ENCODE data around the gene C17orf58. TPM values are rescaled to one million over a fixed set of nuclear protein-coding genes. Genes with fewer than 3 reads are reported as not detected.

Gene C17orf58
- total RNA-seq, 2 experiments from 2014 or later: 21.0 to 21.7 TPM

- Mint-ChIP-seq H3K27ac (peak overlapping the region; percentile 78), H3K27me3 (no peaks in the 10 kb centered on the region), H3K4me3 (no peak overlapping the region), H3K4me1 (ENCODE audit: low read depth) (peaks cover 10% of the 10 kb centered on the region), H3K9me3 (no peaks in the 10 kb centered on the region), H3K36me3 (ENCODE audit: low read depth) (peaks cover 12% of the 10 kb centered on the region)
- DNase-seq (no peak), ATAC-seq (no peak)
- no peak for TF ChIP-seq CTCF (IDR thresholded peaks at IDR 0.05)
- CTCF ChIA-PET: interaction anchor here (0.7 to 2.1 kb wide), 10 partner anchors 8 to 241 kb away, joined by 3 to 8 read pairs (median 4); no protein-coding TSS in a partner anchor
- POLR2A ChIA-PET: interaction anchor here (1.4 kb wide), 1 partner anchor 17 kb away, joined by 3 read pairs; no protein-coding TSS in a partner anchor
- intact Hi-C loops (cut with micrococcal nuclease): no loop called here
These were observed 36.8 kb downstream of the C17orf58 start for GRCh38 chr17:67959510-67959909.

- intact Hi-C loops (cut with micrococcal nuclease): no loop called here
- DNase-seq (no peak), ATAC-seq (no peak)
- no peaks in the 10 kb centered on the region for H3K27me3 Mint-ChIP-seq
- no peaks in the 10 kb centered on the region for H3K9me3 Mint-ChIP-seq
- H3K4me1 Mint-ChIP-seq (ENCODE audit: low read depth): no peaks in the 10 kb centered on the region
- CTCF ChIA-PET: no interaction called here
- H3K36me3 Mint-ChIP-seq (ENCODE audit: low read depth): peaks cover 16% of the 10 kb centered on the region
- TF ChIP-seq CTCF (IDR thresholded peaks at IDR 0.05): no peak
- H3K27ac Mint-ChIP-seq: no peak overlapping the region
- no peak overlapping the region for H3K4me3 Mint-ChIP-seq
- POLR2A ChIA-PET: no interaction called here
These were observed 45.3 kb downstream of the C17orf58 start for GRCh38 chr17:67950945-67951344.

GRCh38 chr17:67947325-67947813, 48.9 kb downstream of the C17orf58 start:
- Mint-ChIP-seq H3K9me3 (no peaks in the 10 kb centered on the region), H3K27me3 (no peaks in the 10 kb centered on the region), H3K27ac (no peak overlapping the region), H3K4me1 (ENCODE audit: low read depth) (no peaks in the 10 kb centered on the region), H3K4me3 (no peak overlapping the region), H3K36me3 (ENCODE audit: low read depth) (peaks cover 31% of the 10 kb centered on the region)
- ATAC-seq (no peak), DNase-seq (no peak)
- intact Hi-C loops (cut with micrococcal nuclease): no loop called here
- POLR2A ChIA-PET: no interaction called here
- no peak for TF ChIP-seq CTCF (IDR thresholded peaks at IDR 0.05)
- CTCF ChIA-PET: interaction anchor here (1.0 kb wide), 1 partner anchor 148 kb away, joined by 5 read pairs; no protein-coding TSS in a partner anchor

- H3K27ac Mint-ChIP-seq: no peak overlapping the region
- peaks cover 35% of the 10 kb centered on the region for H3K36me3 Mint-ChIP-seq (ENCODE audit: low read depth)
- ATAC-seq (no peak), DNase-seq (no peak)
- intact Hi-C loops (cut with micrococcal nuclease): no loop called here
- ChIA-PET CTCF (interaction anchor here (0.8 to 1.2 kb wide), 4 partner anchors 9 to 147 kb away, joined by 3 to 5 read pairs (median 4); no protein-coding TSS in a partner anchor), POLR2A (interaction anchor here (0.6 kb wide), 1 partner anchor 270 kb away, joined by 3 read pairs; no protein-coding TSS in a partner anchor)
- no peaks in the 10 kb centered on the region for H3K27me3 Mint-ChIP-seq
- TF ChIP-seq CTCF (IDR thresholded peaks at IDR 0.05): no peak
- H3K4me1 Mint-ChIP-seq (ENCODE audit: low read depth): no peaks in the 10 kb centered on the region
- H3K9me3 Mint-ChIP-seq: no peaks in the 10 kb centered on the region
- H3K4me3 Mint-ChIP-seq: no peak overlapping the region
These were observed 49.8 kb downstream of the C17orf58 start for GRCh38 chr17:67946513-67946912.

- TF ChIP-seq CTCF (IDR thresholded peaks at IDR 0.05): no peak
- Mint-ChIP-seq H3K4me1 (ENCODE audit: low read depth) (no peaks in the 10 kb centered on the region), H3K27ac (no peak overlapping the region), H3K9me3 (no peaks in the 10 kb centered on the region), H3K36me3 (ENCODE audit: low read depth) (peaks cover 37% of the 10 kb centered on the region), H3K27me3 (no peaks in the 10 kb centered on the region), H3K4me3 (no peak overlapping the region)
- DNase-seq: no peak
- no peak for ATAC-seq
- intact Hi-C loops (cut with micrococcal nuclease): no loop called here
- CTCF ChIA-PET: interaction anchor here (1.1 to 1.7 kb wide), 2 partner anchors 9 to 14 kb away, joined by 3 to 4 read pairs; no protein-coding TSS in a partner anchor
- POLR2A ChIA-PET: no interaction called here
These were observed 52.2 kb downstream of the C17orf58 start for GRCh38 chr17:67944035-67944434.

Measured in activated CD8-positive, alpha-beta T cell treated with anti-CD3 and anti-CD28 coated beads for 36 hours (primary cell).